ENCODE data around the gene EEIG1. TPM values are rescaled to one million over a fixed set of nuclear protein-coding genes. Genes with fewer than 3 reads are reported as not detected.

Gene EEIG1
- total and polyA plus RNA-seq, 8 donors, result 25.4 to 85.4 (median 62.1) TPM

DNA sequence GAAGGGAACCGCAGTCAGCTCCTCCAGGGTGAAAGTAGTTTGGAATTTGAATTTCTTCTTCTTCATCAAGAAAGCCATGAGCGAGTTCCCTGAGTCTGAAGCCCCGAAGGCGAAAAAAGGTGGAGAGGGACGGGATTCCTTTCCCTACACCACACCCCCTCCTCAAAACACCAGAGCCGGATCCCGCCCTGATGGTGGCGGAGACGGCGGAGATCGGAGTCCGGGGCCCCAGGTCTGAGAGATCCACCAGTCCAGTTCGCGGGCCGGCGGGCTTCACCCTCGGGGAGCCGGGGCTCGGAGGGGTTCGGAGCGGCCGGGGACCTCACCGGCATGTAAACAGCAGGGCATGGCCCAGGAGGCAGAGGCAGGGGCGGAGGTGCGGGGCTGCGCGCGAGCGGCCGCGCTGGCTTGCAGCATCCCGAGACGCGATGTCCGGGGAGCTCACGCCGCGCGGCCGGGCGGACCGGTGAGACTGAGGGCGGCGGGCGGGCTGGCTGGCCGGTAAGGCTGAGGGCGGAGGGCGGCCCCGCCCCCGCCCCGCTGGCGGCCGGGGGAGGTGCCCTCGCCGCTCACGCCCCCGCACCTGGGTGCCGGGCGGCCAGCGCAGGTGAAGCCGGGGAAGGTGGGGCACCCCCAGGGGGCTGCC is 606 bp downstream of the EEIG1 start:
- intact Hi-C loops (cut with DNase I), result no loop called here
- WGBS, 2 donors, result 0% methylated on average over 52 to 61 of the region's 61 CpGs
- ATAC-seq (peak; percentile 49 to 55 (median 50)), FAIRE-seq (no peak), DNase-seq (peak; percentile 66 to 91 (median 78))
- no peaks in the 10 kb centered on the region for H3K9me3 ChIP-seq
- H3K36me3 ChIP-seq, result no peaks in the 10 kb centered on the region
- H3K27me3 ChIP-seq, result no peaks in the 10 kb centered on the region
- peak overlapping the region; percentile 80 to 86 (median 82) for H3K27ac ChIP-seq
- peaks cover 30 to 38% (median 30%) of the 10 kb centered on the region in 3 donors for H3K4me1 ChIP-seq
- TF ChIP-seq, protein P1, sequence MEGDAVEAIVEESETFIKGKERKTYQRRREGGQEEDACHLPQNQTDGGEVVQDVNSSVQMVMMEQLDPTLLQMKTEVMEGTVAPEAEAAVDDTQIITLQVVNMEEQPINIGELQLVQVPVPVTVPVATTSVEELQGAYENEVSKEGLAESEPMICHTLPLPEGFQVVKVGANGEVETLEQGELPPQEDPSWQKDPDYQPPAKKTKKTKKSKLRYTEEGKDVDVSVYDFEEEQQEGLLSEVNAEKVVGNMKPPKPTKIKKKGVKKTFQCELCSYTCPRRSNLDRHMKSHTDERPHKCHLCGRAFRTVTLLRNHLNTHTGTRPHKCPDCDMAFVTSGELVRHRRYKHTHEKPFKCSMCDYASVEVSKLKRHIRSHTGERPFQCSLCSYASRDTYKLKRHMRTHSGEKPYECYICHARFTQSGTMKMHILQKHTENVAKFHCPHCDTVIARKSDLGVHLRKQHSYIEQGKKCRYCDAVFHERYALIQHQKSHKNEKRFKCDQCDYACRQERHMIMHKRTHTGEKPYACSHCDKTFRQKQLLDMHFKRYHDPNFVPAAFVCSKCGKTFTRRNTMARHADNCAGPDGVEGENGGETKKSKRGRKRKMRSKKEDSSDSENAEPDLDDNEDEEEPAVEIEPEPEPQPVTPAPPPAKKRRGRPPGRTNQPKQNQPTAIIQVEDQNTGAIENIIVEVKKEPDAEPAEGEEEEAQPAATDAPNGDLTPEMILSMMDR (IDR thresholded peaks at IDR 0.05), result no peak
- peak overlapping the region; percentile 69 to 84 (median 76) for H3K4me3 ChIP-seq

DNA sequence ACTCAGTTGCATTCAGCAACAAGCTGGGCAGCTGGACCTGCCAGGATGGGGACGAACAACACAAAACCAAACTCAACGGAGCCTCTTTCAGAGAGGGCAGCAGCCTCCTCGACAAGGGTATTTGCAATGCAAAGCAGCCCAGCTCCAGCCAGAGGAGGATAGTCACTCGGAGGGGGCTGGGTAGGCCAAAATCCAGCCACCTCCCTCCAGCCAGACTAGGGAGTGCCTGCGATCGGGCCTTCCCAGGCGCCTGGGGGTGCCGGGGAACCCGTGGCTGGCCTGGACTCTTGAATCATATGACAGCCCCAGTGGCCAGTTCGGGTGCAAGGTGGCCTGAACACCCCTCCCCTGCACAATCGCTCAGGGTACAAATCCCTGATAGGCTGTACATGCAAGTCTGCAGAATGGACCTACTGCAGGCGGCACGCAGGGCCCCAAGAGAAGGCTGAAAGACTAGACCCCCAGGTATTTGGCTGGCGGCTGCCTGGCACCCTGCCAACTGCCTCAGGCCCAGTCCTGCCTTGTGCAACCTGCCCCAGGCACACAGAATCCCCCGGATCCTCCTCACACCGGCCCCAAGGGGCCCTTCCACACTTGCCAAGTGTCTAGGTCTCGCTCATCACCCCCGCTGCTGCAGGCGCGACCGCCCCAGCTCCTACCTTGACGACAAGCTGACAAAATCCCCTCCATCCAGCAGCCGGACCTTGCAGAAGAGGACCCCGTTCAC is 1.3 kb downstream of the EEIG1 start:
- peaks cover 37 to 45% (median 37%) of the 10 kb centered on the region in 3 donors for H3K4me1 ChIP-seq
- TF ChIP-seq, protein P1 (IDR thresholded peaks at IDR 0.05), result no peak
- no peaks in the 10 kb centered on the region for H3K9me3 ChIP-seq
- FAIRE-seq (no peak), DNase-seq (peak; percentile 51 to 91 (median 74)), ATAC-seq (peak; percentile 1 to 6 (median 4))
- no peaks in the 10 kb centered on the region for H3K27me3 ChIP-seq
- H3K27ac ChIP-seq, result peak overlapping the region; percentile 80 to 86 (median 82)
- H3K36me3 ChIP-seq, result no peaks in the 10 kb centered on the region
- intact Hi-C loops (cut with DNase I), result no loop called here
- WGBS, 2 donors, result 1 to 2% methylated on average over 24 of the region's 24 CpGs
- H3K4me3 ChIP-seq, result peak overlapping the region; percentile 69 to 84 (median 76)

DNA sequence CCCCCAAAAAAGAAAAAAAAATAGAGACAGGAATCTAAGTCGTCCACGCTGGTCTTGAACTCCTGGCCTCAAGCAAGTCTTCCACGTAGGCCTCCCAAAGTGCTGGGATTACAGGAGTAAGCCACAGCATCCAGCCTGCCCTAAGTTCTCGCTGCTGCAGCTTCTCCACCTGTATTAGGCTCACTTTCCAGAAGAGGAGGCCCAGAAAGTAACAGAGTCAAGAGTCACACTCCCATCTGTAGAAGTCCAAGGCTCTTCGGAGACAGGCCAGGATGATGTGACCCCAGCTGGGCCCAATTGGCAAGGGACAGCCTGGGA is 1.8 kb downstream of the EEIG1 start:
- Histone ChIP-seq H3K4me1 (peaks cover 42 to 50% (median 43%) of the 10 kb centered on the region in 3 donors), H3K36me3 (no peaks in the 10 kb centered on the region), H3K4me3 (peak overlapping the region; percentile 69 to 84 (median 76)), H3K27ac (peak overlapping the region; percentile 73 to 82 (median 80)), H3K27me3 (no peaks in the 10 kb centered on the region), H3K9me3 (no peaks in the 10 kb centered on the region)
- WGBS, 2 donors, result 12 to 13% methylated on average over 5 of the region's 5 CpGs
- DNase-seq (no peak), FAIRE-seq (no peak), ATAC-seq (no peak)
- intact Hi-C loops (cut with DNase I), result no loop called here
- TF ChIP-seq, protein P1 (IDR thresholded peaks at IDR 0.05), result no peak

DNA sequence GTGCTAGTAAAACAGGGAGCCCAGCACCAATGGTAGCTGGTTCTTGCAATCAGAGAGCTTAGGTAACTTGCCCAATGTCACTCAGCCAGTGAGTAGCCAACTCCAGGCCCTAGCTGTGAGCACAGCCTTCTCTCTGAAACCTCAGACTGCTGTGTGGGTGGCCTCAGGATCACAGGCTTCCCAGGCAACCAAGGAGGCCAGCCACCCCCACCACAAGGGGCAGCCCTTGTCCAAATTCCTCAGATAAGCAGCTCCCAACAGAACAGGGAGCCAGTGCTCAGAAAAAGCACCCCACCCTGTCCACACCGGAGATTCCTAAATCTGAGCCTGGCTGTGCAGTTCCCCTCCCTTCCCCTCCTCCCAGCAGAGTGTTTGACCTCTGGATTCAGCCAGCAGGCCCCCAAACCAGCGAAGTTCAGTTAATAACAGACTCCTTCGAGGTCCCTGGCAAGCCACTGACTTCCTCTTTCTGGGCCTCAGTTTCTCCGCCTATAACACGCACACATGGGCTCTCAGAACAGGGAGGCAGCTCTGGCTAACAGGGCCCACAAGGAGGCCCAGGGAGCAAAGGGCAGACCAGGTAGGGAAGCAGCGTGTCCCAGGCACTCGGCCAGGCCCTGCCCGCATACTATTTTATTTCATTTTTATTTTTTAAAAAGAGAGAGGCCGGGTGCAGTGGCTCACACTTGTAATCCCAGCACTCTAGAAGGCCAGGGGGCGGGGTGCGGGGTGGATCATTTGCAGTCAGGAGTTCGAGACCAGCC is 2.7 kb downstream of the EEIG1 start:
- H3K27me3 ChIP-seq, result no peaks in the 10 kb centered on the region
- peak in 1 of 4 donors; percentile 1 for ATAC-seq
- H3K36me3 ChIP-seq, result no peaks in the 10 kb centered on the region
- peak overlapping the region; percentile 73 to 82 (median 80) for H3K27ac ChIP-seq
- H3K4me1 ChIP-seq, result peaks cover 51 to 59% (median 51%) of the 10 kb centered on the region in 3 donors
- DNase-seq, result peak in 4 of 6 donors; percentile 53 to 63 (median 60)
- TF ChIP-seq, protein P1 (IDR thresholded peaks at IDR 0.05), result no peak
- WGBS, 2 donors, result 8 to 17% methylated on average over 12 of the region's 12 CpGs
- H3K4me3 ChIP-seq, result peak overlapping the region in 3 of 4 donors; percentile 9 to 84 (median 69)
- H3K9me3 ChIP-seq, result no peaks in the 10 kb centered on the region
- intact Hi-C loops (cut with DNase I), result no loop called here
- FAIRE-seq, result no peak

All from pancreas (tissue), 10 donors.